HepG2 (cell line): ENCODE data around the gene TAF6. TPM values are rescaled to one million over a fixed set of nuclear protein-coding genes. Genes with fewer than 3 reads are reported as not detected.
A peak's percentile ranks its signal among the peaks of the same experiment; 100 is the strongest.

Experiments
- DNMT3B ChIP-seq: conservative IDR thresholded peaks from 2 replicates; pipeline ENCODE4 v1.6.1; 2016; ENCODE audit warnings: missing biosample characterization, control low read depth
- ERF ChIP-seq: IDR thresholded peaks from 2 replicates; pipeline ENCODE4 v1.6.1; 2018; ENCODE audit warnings: missing biosample characterization, missing genetic modification reagents
- GABPB1 ChIP-seq: IDR thresholded peaks from 2 replicates; pipeline ENCODE4 v1.6.1; 2016; ENCODE audit warnings: mild to moderate bottlenecking, missing genetic modification reagents, moderate library complexity, missing compliant biosample characterization
- HNRNPUL1 ChIP-seq: fragments of 200-400 bp; formaldehyde crosslinking; IDR thresholded peaks from 2 replicates; pipeline ENCODE4 v1.6.1; 2017; ENCODE audit warnings: low read depth, mild to moderate bottlenecking, low read length, moderate library complexity
- JUN ChIP-seq: sonication (generic); formaldehyde crosslinking; IDR thresholded peaks from 2 replicates; pipeline ENCODE4 v1.4.0; 2020; ENCODE audit warnings: mild to moderate bottlenecking, missing genetic modification reagents
- MED1 ChIP-seq: sonication (generic); formaldehyde crosslinking; IDR thresholded peaks from 2 replicates; pipeline ENCODE4 v1.4.0; 2020; ENCODE audit warnings: missing genetic modification reagents
- NCOA2 ChIP-seq: sonication (generic); formaldehyde crosslinking; IDR thresholded peaks from 2 replicates; pipeline ENCODE4 v1.8.0; 2022; ENCODE audit warnings: inconsistent platforms
- PITX1 ChIP-seq: sonication (generic); formaldehyde crosslinking; IDR thresholded peaks from 2 replicates; pipeline ENCODE4 v1.5.1; 2020; ENCODE audit warnings: mild to moderate bottlenecking, missing genetic modification reagents
- POLR2A ChIP-seq, 2 experiments: IDR thresholded peaks; 2 replicates each; pipeline ENCODE4 v1.6.1; 2011; ENCODE audit warnings: low read depth in 2 of 2, low read length in 2 of 2, mild to moderate bottlenecking in 1 of 2, moderate library complexity in 1 of 2; ENCODE audit not compliant: insufficient read depth in 1 of 2
- RCOR2 ChIP-seq: IDR thresholded peaks from 2 replicates; pipeline ENCODE4 v1.6.1; 2016; ENCODE audit warnings: missing biosample characterization, missing genetic modification reagents
- SCMH1 ChIP-seq: sonication (generic); formaldehyde crosslinking; IDR thresholded peaks from 2 replicates; pipeline ENCODE4 v1.9.0; 2021; ENCODE audit warnings: missing genetic modification reagents, mild to moderate bottlenecking, borderline replicate concordance
- SOX5 ChIP-seq: IDR thresholded peaks from 2 replicates; pipeline ENCODE4 v1.6.1; 2016; ENCODE audit warnings: borderline replicate concordance
- SOX6 ChIP-seq, 2 experiments: fragments of 450-650 bp in 1 of 2; sonication (generic) in 1 of 2; formaldehyde crosslinking in 1 of 2; IDR thresholded peaks; 2 replicates each; pipeline versions ENCODE4 v1.4.0 to v1.6.1; 2017 to 2020; ENCODE audit warnings: antibody characterized with exemption in 1 of 2, mild to moderate bottlenecking in 1 of 2, missing genetic modification reagents in 1 of 2
- SP140L ChIP-seq: sonication (generic); formaldehyde crosslinking; IDR thresholded peaks from 2 replicates; pipeline ENCODE4 v1.4.0; 2020; ENCODE audit warnings: missing genetic modification reagents, borderline replicate concordance
- ZHX2 ChIP-seq, 2 experiments: sonication (generic) in 1 of 2; formaldehyde crosslinking in 1 of 2; IDR thresholded peaks; 2 replicates each; pipeline versions ENCODE4 v1.6.1 to v1.9.0; 2014 to 2022; ENCODE audit warnings: antibody characterized with exemption in 1 of 2, borderline replicate concordance in 1 of 2, inconsistent platforms in 1 of 2, low read depth in 1 of 2, missing genetic modification reagents in 1 of 2
- ZNF264 ChIP-seq: sonication (generic); formaldehyde crosslinking; IDR thresholded peaks from 2 replicates; pipeline ENCODE4 v1.4.0; 2020; ENCODE audit warnings: missing genetic modification reagents
- ZNF317 ChIP-seq: sonication (generic); formaldehyde crosslinking; IDR thresholded peaks from 2 replicates; pipeline ENCODE4 v1.5.0; 2020; ENCODE audit warnings: mild to moderate bottlenecking, missing genetic modification reagents
- ZNF543 ChIP-seq: sonication (generic); formaldehyde crosslinking; IDR thresholded peaks from 2 replicates; pipeline ENCODE4 v1.4.0; 2020; ENCODE audit warnings: mild to moderate bottlenecking, missing genetic modification reagents
- ZNF607 ChIP-seq: sonication (generic); formaldehyde crosslinking; IDR thresholded peaks from 2 replicates; pipeline ENCODE4 v1.5.1; 2020; ENCODE audit warnings: missing genetic modification reagents, mild to moderate bottlenecking, borderline replicate concordance
- ZNF619 ChIP-seq: sonication (generic); formaldehyde crosslinking; IDR thresholded peaks from 2 replicates; pipeline ENCODE4 v1.4.0; 2020; ENCODE audit warnings: mild to moderate bottlenecking, missing genetic modification reagents
- ZNF768 ChIP-seq: sonication (generic); formaldehyde crosslinking; IDR thresholded peaks from 2 replicates; pipeline ENCODE4 v1.4.0; 2020; ENCODE audit warnings: missing genetic modification reagents
- polyA plus RNA-seq, 8 experiments: library from polyadenylated mRNA; depleted of rRNA in 3 of 8; stranded (reverse) in 7 of 8; unstranded in 1 of 8; fragments of >200 nt; fragmentation: Illumina TruSeq in 4 of 8; extraction: Trizol in 4 of 8; gene quantifications; 2 replicates each; pipeline versions ENCODE4 v1.2.1 to v1.2.3, GENCODE V29; 2011 to 2016; ENCODE audit warnings: low read depth in 4 of 8, missing spikeins in 1 of 8, mixed read lengths in 1 of 8; ENCODE audit not compliant: insufficient read depth in 1 of 8
- total RNA-seq, 5 experiments: library from RNA; depleted of rRNA; stranded (reverse); fragments of >200 nt; fragmentation: Illumina TruSeq; extraction: Trizol; gene quantifications; 2 replicates each; pipeline ENCODE4 v1.2.3, GENCODE V29; 2016; ENCODE audit warnings: low read depth in 1 of 5
- TF ChIP-seq, protein P1 (sequence below): sonication (generic); formaldehyde crosslinking; IDR thresholded peaks from 2 replicates; pipeline ENCODE4 v1.4.0; 2020; ENCODE audit warnings: missing genetic modification reagents

The TAF6 gene
- total and polyA plus RNA-seq, 2 of the 13 experiments (the other 11 are each of a cell fraction or from before 2014, with no cell fraction given): 12.9 to 18.8 TPM

DNA sequence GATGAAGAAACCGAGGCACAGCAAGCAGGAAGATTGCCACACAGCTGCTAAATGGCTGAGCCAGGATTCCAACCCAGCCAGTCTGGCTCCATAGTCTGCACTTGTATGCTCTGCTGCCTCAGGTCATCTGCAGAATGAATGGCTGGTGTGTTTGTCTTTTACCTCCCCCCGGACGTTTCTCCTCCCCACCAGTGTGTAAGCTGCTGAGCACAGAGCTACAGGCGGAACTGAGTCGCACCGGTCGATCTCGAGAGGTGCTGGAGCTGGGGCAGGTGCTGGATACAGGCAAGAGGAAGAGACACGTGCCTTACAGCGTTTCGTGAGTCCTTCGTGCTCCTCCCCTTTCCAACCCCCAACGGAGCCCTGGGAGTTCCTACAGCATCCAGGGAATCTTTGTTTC lies 2.9 kb upstream of the TAF6 start (continued):
- TF ChIP-seq JUN (CRISPR knock-in tag) (0 out of 2 replicates have a peak, but pooled peaks have one; percentile 63), RCOR2 (CRISPR knock-in tag) (peak; percentile 56; the same call in 1 of the 2 replicates), DNMT3B (no peak), SP140L (CRISPR knock-in tag) (no peak), ZNF607 (no peak), MED1 (peak; percentile 52; the same call in 1 of the 2 replicates), ZNF264 (CRISPR knock-in tag) (0 out of 2 replicates have a peak, but pooled peaks have one; percentile 31), HNRNPUL1 (no peak), ZHX2 (IDR thresholded peaks at IDR 0.05; ENCODE audit: low read depth) (no peak), ZHX2 (CRISPR knock-in tag; IDR thresholded peaks at IDR 0.05; ENCODE audit: borderline replicate concordance) (no peak), ZNF619 (CRISPR knock-in tag) (no peak), NCOA2 (peak; percentile 33; the same call in 1 of the 2 replicates), SCMH1 (CRISPR knock-in tag) (no peak), ZNF768 (no peak; the same call in 1 of the 2 replicates), SOX6 (IDR thresholded peaks at IDR 0.05) (no peak), SOX6 (CRISPR knock-in tag; IDR thresholded peaks at IDR 0.05) (0 out of 2 replicates have a peak, but pooled peaks have one; percentile 9), ZNF317 (CRISPR knock-in tag) (peak; percentile 97), GABPB1 (CRISPR knock-in tag) (peak; percentile 23; the same call in 1 of the 2 replicates), POLR2A (IDR thresholded peaks at IDR 0.05; ENCODE audit: insufficient read depth in 1 of 2, low read depth in 2 of 2, low read length in 2 of 2) (peak in 1 of 2 experiments; percentile 56; a peak in 2 of 4 replicates), ERF (CRISPR knock-in tag) (no peak; the same call in 1 of the 2 replicates), ZNF543 (CRISPR knock-in tag) (0 out of 2 replicates have a peak, but pooled peaks have one; percentile 18), SOX5 (CRISPR knock-in tag) (peak; percentile 62), PITX1 (CRISPR knock-in tag) (peak; percentile 26; the same call in 1 of the 2 replicates)
- TF ChIP-seq, protein P1, sequence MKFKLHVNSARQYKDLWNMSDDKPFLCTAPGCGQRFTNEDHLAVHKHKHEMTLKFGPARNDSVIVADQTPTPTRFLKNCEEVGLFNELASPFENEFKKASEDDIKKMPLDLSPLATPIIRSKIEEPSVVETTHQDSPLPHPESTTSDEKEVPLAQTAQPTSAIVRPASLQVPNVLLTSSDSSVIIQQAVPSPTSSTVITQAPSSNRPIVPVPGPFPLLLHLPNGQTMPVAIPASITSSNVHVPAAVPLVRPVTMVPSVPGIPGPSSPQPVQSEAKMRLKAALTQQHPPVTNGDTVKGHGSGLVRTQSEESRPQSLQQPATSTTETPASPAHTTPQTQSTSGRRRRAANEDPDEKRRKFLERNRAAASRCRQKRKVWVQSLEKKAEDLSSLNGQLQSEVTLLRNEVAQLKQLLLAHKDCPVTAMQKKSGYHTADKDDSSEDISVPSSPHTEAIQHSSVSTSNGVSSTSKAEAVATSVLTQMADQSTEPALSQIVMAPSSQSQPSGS (CRISPR knock-in tag): peak; percentile 44; the same call in 1 of the 2 replicates
